Stimulated activated naive CD8-positive, alpha-beta T cell treated with anti-CD3 and anti-CD28 coated beads, Interleukin-15, amount 100 ng/mL, for 72 hours (primary cell): Measurements from ENCODE around the gene DSCAML1.

Experiments
- ATAC-seq: fragments of 150-1000 bp; cut with Tn5 transposase; 2 replicates; pipeline ENCODE4 v1.10.0; 2021; ENCODE audit warnings: mild to moderate bottlenecking, moderate library complexity
- DNase-seq, 2 donors: peaks; one replicate each; pipeline ENCODE4 v3.0.0; 2021 to 2022
- H3K27ac Mint-ChIP-seq, 2 donors: one replicate each; pipeline ENCODE4 v1.8.0; 2022; ENCODE audit warnings: mild to moderate bottlenecking in 2 of 2, mixed read lengths in 2 of 2, moderate library complexity in 2 of 2
- H3K27me3 Mint-ChIP-seq: one replicate; pipeline ENCODE4 v1.8.0; 2022; ENCODE audit warnings: mixed read lengths
- H3K4me1 Mint-ChIP-seq: one replicate; pipeline ENCODE4 v1.8.0; 2022; ENCODE audit warnings: mild to moderate bottlenecking, mixed read lengths
- H3K4me3 Mint-ChIP-seq, 2 donors: one replicate each; pipeline ENCODE4 v1.8.0; 2022; ENCODE audit warnings: mild to moderate bottlenecking in 2 of 2, mixed read lengths in 2 of 2, moderate library complexity in 1 of 2
- H3K9me3 Mint-ChIP-seq, 2 donors: one replicate each; pipeline ENCODE4 v1.8.0; 2022; ENCODE audit warnings: mixed read lengths in 2 of 2

The DSCAML1 gene

DNA sequence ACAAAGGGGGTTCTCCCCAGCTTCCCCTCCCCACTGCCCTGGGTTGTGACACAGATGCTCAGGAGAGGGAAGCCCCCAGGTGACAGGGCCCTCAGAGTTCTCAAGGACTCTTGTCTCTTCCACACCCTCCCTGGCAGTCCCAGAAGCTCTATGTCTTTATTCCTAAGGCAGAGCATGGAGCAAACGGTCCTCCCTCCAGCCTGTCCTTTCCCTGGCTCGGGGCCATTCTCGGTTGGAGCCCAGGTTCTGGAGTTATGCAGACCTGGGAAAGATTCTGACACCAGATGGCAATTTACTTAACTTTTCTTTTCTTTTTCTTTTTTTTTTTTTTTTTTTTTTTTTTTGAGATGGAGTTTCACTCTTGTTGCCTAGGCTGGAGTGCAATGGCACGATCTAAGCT, 282.8 kb downstream of the DSCAML1 start:
- DNase-seq: no peak
- no peak overlapping the region for H3K27ac Mint-ChIP-seq
- no peak overlapping the region for H3K4me3 Mint-ChIP-seq
- peaks cover 9% of the 10 kb centered on the region for H3K27me3 Mint-ChIP-seq
- ATAC-seq: no peak
- no peaks in the 10 kb centered on the region for H3K4me1 Mint-ChIP-seq
- no peaks in the 10 kb centered on the region for H3K9me3 Mint-ChIP-seq

DNA sequence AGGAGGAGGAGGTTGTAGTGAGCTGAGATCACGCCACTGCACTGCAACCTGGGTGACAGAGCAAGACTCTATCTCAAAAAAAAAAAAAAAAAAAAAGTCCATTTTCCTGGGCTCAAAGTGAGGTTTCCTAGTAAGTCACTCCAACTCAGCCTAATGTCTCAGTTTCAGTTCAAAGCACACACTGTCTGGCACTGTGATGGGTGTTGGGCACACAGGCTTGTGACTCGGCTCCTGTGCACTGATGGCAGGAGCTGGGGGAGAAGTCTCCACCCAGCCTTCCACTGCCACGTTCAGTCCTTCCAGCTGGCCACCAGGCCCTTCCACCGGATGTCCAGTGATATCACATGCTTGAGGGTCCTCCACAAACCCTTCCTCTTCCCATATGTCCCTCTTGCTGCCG, 283.4 kb downstream of the DSCAML1 start:
- ATAC-seq (no peak), DNase-seq (no peak)
- no peak overlapping the region for H3K27ac Mint-ChIP-seq
- H3K4me3 Mint-ChIP-seq: no peak overlapping the region
- H3K27me3 Mint-ChIP-seq: peaks cover 9% of the 10 kb centered on the region
- no peaks in the 10 kb centered on the region for H3K4me1 Mint-ChIP-seq
- H3K9me3 Mint-ChIP-seq: no peaks in the 10 kb centered on the region

DNA sequence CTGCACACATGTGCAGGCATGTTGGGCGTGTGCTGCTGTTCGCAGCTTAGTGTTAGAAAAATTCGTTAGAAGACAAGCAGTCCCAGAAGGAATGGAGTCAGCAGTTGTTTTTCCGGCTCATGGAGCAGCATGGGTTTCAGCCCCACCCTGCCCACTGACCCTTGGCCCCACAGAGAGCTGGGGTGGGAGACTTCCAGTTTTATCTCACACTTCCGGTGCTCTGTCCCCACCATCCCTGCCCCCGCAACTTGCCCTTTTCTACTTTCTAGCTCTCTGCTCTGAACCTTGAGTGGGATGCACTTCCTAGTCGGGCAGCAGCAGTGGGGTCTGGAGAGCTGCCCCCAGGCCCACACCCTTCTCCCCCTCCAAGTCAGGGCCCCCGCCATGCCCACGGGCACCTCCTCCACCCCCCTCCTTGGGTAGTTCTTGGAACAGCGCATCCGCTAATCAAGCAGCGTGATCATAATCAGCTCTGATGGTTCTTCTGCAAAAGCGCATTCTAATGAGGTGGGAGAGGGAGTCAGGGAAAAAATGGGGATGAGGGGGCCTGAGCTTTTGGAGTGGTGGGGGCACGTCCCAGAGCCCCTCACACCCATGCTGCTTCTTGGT, 285.0 kb downstream of the DSCAML1 start:
- no peak overlapping the region for H3K27ac Mint-ChIP-seq
- H3K4me1 Mint-ChIP-seq: no peaks in the 10 kb centered on the region
- peaks cover 9% of the 10 kb centered on the region for H3K27me3 Mint-ChIP-seq
- ATAC-seq (no peak), DNase-seq (no peak)
- no peaks in the 10 kb centered on the region for H3K9me3 Mint-ChIP-seq
- no peak overlapping the region for H3K4me3 Mint-ChIP-seq

DNA sequence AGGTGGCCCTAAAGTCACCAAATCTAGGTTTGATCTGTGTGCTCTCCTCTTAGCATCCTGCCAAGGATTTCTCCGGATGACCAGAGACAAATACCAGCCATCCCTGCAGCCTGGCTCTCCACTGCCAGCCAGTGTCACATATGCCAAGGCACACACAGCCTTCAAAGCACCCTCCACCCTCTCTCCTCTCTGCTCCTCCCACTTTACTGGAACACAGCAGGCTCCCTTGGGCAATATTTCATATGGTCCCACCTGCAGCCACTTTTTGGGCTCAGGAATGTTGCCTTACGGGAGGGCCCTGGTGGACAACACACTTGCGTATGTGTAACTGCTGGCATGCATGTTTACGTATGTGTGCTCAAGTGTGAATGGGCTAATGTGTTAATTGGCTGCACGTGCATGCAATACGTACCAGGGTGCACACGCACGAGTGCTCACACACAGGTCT, 285.5 kb downstream of the DSCAML1 start:
- DNase-seq (no peak), ATAC-seq (no peak)
- Mint-ChIP-seq H3K27ac (no peak overlapping the region), H3K4me1 (no peaks in the 10 kb centered on the region), H3K4me3 (no peak overlapping the region), H3K27me3 (peaks cover 9% of the 10 kb centered on the region), H3K9me3 (no peaks in the 10 kb centered on the region)

DNA sequence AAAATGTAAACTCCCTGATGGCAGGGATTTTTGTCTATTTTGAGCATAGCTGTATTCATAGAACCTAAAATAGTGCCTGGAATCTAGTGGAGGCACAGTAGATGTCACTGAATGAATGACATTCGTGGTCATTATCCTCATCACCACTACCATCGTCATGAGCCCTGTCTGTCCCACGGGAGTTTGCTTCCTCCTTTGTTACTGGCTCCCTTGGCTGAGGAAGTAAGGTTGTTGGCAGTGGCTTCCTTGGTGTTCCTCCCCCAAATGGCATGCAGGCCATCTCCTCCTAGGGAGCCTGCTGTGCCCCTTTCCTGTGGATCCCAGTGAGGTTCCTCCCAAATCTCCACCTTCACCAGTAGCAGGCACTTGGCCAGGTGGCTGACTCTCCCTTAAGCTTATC, 286.4 kb downstream of the DSCAML1 start:
- Mint-ChIP-seq H3K4me1 (no peaks in the 10 kb centered on the region), H3K9me3 (no peaks in the 10 kb centered on the region), H3K4me3 (no peak overlapping the region), H3K27ac (no peak overlapping the region), H3K27me3 (peaks cover 9% of the 10 kb centered on the region)
- ATAC-seq: no peak
- no peak for DNase-seq

DNA sequence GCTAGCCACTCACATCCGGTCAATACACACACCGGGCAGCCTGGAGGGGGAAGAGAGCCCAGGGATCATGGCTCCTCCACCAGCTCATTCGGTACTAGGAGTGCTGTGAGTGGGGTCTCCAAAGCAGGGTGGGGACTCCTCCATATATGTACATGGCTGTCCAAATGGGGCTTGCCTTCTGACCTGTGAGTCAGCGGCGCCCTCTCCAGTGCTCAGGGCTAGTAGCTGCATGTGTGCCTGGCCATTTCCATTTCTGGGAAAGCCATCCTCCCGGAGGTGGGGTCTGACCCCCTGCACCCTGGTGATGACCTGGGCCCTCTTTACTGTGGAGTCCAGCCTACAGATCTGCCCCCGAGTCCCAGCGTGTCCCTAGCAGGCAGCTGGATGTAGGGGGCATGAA, 287.5 kb downstream of the DSCAML1 start:
- Mint-ChIP-seq H3K27ac (no peak overlapping the region), H3K4me1 (no peaks in the 10 kb centered on the region), H3K9me3 (no peaks in the 10 kb centered on the region), H3K27me3 (peaks cover 9% of the 10 kb centered on the region), H3K4me3 (no peak overlapping the region)
- ATAC-seq: no peak
- no peak for DNase-seq

DNA sequence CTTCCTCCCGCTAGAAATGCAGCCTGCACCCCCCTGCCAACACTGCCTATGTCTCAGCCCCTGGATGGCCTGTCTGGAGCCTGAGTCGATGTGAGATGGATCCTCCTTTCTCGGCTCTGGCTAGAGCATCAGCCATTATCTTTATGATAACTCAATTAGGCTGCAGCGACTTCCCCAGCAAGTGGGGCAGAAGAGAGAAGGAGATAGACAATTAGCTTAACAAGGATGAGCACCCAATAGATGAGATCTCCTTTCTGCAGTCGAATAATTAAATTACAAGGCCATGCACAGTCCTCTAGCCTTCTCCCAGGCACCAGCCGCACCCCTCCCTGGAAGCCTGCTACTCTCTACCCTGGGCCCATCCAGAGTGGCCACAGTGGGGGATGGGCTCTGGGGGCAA, 290.0 kb downstream of the DSCAML1 start:
- no peaks in the 10 kb centered on the region for H3K4me1 Mint-ChIP-seq
- peaks cover 9% of the 10 kb centered on the region for H3K27me3 Mint-ChIP-seq
- H3K4me3 Mint-ChIP-seq: no peak overlapping the region
- ATAC-seq (no peak), DNase-seq (no peak)
- H3K9me3 Mint-ChIP-seq: no peaks in the 10 kb centered on the region
- peak overlapping the region in 1 of 2 donors; percentile 77 for H3K27ac Mint-ChIP-seq

DNA sequence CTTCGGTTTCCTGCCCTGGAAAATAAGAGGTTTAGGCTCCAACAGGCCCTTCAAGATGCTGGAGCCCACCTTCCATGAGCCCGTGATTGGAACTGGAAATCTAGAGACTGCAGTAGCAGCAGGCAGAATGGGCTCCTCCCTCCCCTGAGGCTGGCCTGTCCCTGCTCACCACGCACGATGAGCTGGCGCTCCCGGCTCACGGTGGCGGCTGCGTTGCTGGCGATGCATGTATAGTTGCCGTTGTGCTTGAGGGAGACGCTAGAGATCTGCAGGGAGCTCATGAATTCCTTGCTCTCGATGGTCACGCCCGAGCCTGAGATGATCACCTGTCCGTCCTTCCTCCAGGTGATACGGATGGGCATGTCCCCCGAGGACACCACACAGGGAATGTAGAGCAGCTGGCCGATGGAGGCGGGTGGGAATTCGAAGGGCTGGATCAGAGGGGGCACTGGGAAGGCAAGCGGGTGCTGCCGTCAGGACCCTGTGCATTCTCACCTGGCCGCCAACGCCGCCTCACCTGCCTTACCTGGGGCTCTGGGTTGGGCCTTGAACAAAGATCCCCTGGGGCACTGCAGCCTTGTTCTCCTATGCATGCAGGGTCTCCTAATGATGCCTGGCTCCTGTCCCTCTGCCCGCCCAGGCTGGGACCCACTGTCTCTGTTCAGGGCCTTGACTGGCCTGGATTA, 291.6 kb downstream of the DSCAML1 start:
- DNase-seq (no peak), ATAC-seq (no peak)
- no peak overlapping the region for H3K27ac Mint-ChIP-seq
- no peaks in the 10 kb centered on the region for H3K9me3 Mint-ChIP-seq
- H3K4me1 Mint-ChIP-seq: no peaks in the 10 kb centered on the region
- no peak overlapping the region for H3K4me3 Mint-ChIP-seq
- peaks cover under 1% of the 10 kb centered on the region for H3K27me3 Mint-ChIP-seq

DNA sequence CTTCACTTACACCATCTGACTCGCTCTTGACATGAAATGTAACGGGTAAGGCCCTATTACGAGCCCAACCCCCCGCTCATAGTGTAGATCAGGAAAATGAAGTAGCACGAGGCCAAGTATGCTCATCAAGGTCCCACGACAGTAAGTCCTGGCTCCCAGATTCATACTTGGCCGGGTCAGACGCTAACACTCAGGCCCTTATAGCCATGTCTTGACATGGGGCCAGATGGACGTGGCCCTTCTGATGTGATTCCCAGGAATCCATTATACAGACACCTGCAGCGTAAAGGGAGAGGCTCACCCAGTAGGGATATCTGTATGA, 294.3 kb downstream of the DSCAML1 start:
- H3K27me3 Mint-ChIP-seq: no peaks in the 10 kb centered on the region
- no peak overlapping the region for H3K27ac Mint-ChIP-seq
- ATAC-seq: no peak
- H3K4me1 Mint-ChIP-seq: no peaks in the 10 kb centered on the region
- DNase-seq: no peak
- no peak overlapping the region for H3K4me3 Mint-ChIP-seq
- no peaks in the 10 kb centered on the region for H3K9me3 Mint-ChIP-seq

DNA sequence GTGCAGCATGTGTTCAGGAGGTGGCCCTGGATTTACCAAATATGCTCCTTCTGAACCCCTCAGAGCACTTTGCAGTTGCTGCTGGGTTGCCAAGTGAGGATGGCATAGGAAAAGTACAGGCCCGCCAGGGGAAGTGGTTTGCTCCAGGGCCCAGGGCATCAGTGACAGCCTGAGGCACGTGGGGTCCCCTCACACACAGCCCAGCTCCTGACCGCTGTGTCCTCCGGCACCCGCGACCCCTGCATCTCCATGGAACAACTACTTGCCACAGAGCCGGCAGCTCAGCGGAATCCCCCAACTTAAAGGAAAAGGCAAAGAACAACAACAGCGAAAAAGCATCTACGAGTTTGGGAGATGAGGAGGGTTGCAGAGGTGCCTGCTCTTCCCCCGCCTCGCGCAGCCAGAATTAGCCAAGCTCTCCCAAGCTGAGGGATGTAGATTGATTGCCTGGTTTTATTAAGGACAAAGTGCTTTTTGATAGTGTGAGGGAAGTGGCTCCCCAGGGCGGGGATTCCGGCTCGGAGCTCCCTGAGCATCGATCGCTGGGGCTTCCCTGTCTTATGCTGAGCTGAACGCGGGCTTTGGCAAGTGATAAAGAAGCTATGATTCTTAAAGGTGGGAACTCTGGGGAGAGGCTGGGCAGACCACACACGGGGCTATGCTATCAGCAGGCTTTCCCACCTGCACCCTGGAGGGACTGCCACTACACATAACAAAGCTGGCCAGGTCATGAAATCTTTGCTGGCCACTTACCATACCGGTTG, 294.8 kb downstream of the DSCAML1 start:
- no peak for ATAC-seq
- Mint-ChIP-seq H3K4me1 (no peaks in the 10 kb centered on the region), H3K9me3 (no peaks in the 10 kb centered on the region), H3K27me3 (no peaks in the 10 kb centered on the region), H3K27ac (no peak overlapping the region), H3K4me3 (no peak overlapping the region)
- no peak for DNase-seq

DNA sequence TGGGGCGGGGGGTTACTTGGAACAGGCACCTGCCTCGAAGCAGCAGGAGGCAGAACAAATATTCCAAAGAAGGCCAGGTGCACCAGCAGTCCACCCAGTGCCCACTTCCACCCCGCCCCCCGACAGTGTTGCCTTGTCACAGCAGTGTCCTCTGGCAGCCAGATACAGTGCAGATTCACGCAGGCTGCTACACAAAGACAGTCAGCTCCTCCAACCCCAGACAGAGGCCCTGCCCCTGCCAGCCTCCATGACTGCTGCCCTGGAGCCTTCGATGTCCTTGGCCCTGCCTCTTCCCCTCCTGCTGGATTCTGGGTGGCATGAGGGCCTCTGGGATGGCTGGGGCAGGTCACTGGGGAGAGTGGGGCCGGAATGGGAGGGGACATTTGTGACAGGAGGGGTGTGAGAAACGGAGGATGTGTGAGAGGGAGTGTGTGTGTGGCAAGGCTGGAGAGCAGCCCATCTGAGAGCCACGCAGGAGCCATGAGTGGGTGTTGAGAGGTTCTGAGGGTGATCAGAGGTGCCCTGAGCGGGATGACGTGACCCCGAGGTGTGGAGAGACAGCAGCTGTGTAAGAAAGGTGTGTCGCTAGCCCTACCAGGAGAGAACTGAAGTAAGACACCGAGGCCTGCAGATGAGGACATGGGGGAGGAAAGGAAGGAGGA, 295.6 kb downstream of the DSCAML1 start:
- no peaks in the 10 kb centered on the region for H3K9me3 Mint-ChIP-seq
- no peak overlapping the region for H3K4me3 Mint-ChIP-seq
- H3K27me3 Mint-ChIP-seq: no peaks in the 10 kb centered on the region
- no peaks in the 10 kb centered on the region for H3K4me1 Mint-ChIP-seq
- no peak for DNase-seq
- no peak for ATAC-seq
- no peak overlapping the region for H3K27ac Mint-ChIP-seq

DNA sequence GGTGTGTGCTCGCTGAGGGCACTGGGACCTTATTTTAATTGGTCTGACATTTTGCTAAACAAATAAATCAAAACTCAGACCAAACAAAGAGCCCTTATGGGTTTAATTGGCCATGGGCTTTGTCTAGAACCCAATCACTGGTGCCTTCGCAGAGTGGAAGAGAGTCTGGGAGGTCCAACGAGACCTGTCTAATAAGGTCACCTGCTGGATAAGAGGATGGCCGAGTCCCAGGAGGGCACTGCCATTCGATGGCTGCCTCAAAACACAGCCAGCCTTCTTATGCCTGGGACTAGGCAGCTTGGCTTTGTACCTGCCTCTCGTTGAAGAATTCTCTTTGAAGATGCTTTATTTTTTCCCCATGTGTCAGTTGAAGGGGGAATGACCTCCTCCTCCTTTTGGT, 298.2 kb downstream of the DSCAML1 start:
- ATAC-seq (no peak), DNase-seq (no peak)
- no peak overlapping the region for H3K4me3 Mint-ChIP-seq
- no peaks in the 10 kb centered on the region for H3K27me3 Mint-ChIP-seq
- no peak overlapping the region for H3K27ac Mint-ChIP-seq
- H3K9me3 Mint-ChIP-seq: no peaks in the 10 kb centered on the region
- no peaks in the 10 kb centered on the region for H3K4me1 Mint-ChIP-seq

DNA sequence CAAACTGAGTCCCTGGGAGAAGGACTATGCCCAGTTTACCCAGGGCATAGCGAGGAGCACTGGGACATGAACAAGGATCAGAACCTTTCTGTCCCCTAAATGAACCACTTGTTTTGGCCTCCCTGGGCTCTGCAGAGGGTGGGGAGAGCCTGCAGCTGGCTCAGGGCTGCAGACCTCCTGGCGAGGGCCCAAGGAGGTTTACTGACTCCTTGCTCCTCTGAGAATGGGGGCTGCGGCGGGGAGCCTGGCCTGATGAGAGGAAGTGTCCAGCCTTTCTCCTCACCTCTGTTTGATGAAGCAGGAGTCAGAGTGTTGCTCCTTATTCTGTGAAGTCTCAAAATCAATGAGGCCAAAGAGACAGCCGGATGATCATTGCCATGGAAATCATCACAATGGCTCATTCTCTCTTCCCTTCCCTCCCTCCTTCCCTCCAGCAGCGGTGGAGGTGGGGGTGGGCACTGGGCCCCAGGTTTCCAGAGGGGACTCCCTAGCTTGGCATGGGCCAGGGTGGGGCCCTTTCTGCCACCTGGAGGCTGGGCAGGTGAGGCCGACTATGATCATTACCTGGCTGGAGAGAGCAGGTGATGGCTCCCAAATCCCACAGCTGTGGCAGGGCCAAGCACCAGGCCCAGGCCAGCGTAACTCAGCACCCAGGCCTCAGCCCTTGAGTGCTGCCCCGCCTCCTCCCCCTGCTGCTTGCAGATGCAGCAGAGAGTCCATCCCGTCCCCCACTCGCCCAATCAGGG, 299.6 kb downstream of the DSCAML1 start:
- Mint-ChIP-seq H3K4me3 (no peak overlapping the region), H3K4me1 (no peaks in the 10 kb centered on the region), H3K27ac (no peak overlapping the region), H3K9me3 (no peaks in the 10 kb centered on the region), H3K27me3 (no peaks in the 10 kb centered on the region)
- DNase-seq: no peak
- ATAC-seq: no peak

DNA sequence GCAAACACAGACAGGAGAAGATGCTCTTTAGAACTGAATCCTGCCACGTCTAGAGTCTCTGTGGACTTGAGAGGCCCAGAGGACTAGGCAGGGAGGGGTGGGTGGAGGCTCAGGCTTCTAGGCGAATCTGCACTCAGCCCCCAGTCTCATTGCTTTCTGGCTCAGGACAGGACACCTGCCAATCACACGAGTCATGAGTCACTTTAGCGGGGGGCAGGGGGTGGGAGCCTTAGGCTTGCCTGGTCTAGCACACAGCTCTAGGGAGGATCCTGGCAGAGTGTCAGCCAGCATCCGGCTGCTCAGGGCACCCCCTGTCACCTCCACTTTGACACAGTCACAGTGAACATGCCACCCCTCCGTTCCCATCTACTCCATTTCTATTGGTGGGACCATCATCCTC, 301.7 kb downstream of the DSCAML1 start:
- DNase-seq (no peak), ATAC-seq (no peak)
- H3K27ac Mint-ChIP-seq: no peak overlapping the region
- no peaks in the 10 kb centered on the region for H3K9me3 Mint-ChIP-seq
- H3K27me3 Mint-ChIP-seq: peaks cover 14% of the 10 kb centered on the region
- peaks cover 2% of the 10 kb centered on the region for H3K4me1 Mint-ChIP-seq
- H3K4me3 Mint-ChIP-seq: no peak overlapping the region

DNA sequence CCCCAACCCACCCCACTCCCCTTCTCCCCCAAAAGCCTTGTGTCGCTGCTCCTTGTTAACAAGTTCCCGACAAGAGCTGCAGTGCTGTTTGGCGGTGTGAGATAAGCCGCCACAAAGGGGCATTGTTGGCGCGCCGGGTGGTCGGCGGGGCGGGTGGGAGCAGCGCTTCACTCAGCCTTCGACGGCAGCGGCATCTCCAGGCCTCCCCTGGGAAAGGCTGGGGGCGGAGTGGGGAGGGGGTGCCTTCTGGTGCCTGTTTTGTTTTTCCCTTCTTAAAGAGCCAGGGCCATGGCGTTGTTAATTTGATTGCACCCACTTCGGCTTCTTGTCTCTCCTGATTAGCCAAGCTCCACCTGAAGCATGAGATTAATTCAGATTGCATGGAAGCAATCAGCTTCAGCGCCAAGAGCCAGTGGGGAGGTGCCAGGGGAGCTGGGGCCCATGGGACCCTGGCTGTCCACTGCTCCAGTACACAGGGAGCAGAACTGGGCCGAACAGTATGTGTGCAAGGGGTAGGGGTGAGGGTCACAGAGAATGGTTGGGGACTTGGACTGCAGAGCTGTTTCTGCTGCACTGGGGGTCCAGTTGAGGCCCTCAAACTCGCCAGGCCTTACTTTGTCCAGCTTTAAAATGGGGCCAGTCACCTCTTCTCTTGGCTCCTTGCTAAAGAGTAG, 304.3 kb downstream of the DSCAML1 start:
- H3K27me3 Mint-ChIP-seq: peaks cover 29% of the 10 kb centered on the region
- H3K27ac Mint-ChIP-seq: no peak overlapping the region
- no peak overlapping the region for H3K4me3 Mint-ChIP-seq
- ATAC-seq (no peak), DNase-seq (no peak)
- H3K4me1 Mint-ChIP-seq: peaks cover 5% of the 10 kb centered on the region
- H3K9me3 Mint-ChIP-seq: no peaks in the 10 kb centered on the region
